GM19397 (cell line): ENCODE data around the gene EXOC3L2.
"Not testable (repeated sequence)": the region's sequence is repeated elsewhere in the genome, so short reads cannot be mapped to it uniquely, and the experiment has no call there.

ENCODE experiments used
- ATAC-seq: cut with Tn5 transposase; IDR thresholded peaks from one replicate; pipeline ENCODE4 v1.9.1; 2021; ENCODE audit warnings: mild to moderate bottlenecking, moderate library complexity; ENCODE audit not compliant: unreplicated experiment

Gene EXOC3L2

DNA sequence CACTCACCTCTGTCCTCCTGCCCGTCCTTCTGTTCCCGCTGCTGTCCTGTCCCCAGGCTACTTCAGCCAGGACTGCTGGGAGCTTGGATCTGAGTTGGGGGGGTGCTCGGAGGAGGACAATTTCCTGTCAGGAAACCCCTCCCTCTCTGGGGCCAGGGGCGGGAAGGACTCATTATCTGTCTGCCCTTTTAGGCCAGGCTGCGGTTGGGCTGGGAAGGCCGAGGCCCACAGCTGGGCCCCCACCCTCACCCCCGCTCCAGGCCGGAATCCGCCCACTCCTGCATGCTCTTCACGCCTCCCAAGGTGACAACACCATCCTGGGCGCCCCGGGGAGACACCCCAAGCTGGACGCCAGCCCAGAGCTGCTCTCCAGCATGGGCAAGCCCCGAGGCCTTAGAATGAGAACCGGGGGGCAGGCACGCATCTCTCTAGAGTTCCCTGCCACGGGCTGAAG, at the start of gene EXOC3L2:
Gene EXOC3L2, minus strand, starts transcription at position 74 of the 454 bp plus-strand sequence. CDS start 6,362 bp downstream, outside the sequence.
- ATAC-seq, result no peak

DNA sequence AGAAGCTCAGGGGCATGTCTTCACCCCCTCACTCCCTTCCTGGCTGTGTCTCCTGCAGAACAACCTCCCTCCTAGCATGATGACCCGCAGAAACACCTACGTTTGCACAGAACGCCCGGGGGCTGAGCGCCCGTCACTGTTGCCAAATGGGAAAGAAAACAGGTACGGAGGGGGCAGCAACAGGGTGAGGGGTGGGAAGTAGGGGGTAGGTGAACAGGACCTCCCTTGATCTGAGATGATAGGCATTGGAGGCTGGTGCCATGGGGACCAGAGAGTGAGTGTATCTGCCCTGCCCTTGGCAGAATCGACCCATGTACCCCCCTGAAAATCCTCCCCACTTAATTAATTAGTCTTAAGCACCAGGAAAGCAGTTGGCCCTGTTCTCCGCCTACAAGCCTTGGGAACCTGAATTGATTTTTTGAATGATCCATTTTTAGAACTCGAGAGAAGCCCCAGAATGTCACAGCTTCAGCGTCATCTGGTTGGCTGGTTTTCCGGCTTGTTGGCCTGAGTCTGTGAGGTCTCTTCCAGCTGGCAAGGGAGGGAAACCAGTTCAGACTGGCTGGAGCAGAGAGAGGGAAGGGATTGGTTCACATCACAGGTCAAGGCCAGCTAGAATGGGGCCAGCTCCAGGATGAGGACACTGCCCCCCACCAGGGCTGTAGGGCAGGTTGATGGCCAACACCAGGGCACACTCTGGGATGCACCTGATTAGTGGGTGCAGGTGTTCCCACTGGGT, 49.3 kb upstream of the EXOC3L2 start:
- no peak for ATAC-seq

DNA sequence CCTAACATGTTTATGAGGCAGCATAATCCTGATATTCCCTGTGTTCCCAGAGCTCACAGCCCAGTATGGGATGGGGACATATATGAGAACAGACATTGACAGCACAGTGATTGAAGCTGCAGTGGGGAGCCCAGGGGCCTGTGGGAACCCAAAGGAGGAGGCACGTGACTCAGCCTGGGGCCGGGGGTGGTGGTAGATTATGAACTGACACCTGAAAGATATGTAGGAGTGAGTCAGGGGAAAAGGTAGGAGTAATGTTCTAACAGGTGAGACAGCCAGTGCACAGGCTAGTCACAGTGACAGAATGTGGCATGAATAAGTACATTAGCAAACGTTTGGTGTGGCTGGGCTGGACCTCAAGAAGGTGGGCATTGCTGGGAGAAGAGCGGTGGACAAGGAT, 48.5 kb upstream of the EXOC3L2 start:
- no peak for ATAC-seq

DNA sequence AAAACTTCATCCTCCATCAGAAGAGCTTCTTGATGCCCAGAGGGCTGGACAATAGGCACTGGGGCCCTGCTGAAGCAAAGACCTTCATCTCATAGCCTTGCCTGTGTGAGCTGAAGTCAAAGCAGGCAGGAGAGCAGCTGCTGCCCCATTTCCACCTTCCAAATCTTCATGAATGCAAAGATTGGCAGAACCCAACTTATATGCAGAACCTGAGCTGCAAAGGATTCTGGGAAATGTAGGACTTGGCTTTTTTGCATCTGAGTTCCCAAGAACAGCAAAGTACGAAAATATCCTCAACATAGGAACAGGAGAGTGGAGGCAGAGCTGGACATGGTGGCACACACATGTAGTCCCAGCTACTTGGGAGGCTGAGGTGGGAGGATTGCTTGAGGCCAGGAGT, 46.6 kb upstream of the EXOC3L2 start:
- ATAC-seq, result no peak

DNA sequence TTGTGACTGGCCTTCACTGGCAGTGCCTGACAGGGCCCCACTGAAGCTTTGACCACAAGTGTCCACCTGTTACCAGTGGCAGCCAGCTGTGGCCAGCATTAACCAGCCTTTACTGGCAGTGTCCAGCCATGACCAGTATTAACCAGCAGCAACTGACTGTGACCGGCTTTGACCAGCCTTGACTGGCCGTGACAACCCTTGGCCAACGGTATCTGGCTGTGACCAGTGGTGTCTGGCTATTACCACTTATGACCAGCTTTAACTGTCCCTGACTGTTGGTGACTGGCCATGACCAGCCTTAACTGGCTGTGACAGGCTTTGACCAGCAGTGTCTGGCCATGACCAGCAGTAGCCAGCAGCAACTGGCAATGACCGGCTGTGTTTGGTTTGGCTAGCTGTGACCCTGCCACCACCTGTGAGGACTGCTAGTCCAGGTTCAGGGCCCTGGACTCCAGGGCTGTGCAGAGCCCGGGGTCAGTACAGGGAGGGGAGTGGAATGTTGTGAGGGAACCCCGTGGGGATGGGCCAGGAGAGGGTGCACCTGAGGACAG, 45.2 kb upstream of the EXOC3L2 start:
- ATAC-seq, result no peak

DNA sequence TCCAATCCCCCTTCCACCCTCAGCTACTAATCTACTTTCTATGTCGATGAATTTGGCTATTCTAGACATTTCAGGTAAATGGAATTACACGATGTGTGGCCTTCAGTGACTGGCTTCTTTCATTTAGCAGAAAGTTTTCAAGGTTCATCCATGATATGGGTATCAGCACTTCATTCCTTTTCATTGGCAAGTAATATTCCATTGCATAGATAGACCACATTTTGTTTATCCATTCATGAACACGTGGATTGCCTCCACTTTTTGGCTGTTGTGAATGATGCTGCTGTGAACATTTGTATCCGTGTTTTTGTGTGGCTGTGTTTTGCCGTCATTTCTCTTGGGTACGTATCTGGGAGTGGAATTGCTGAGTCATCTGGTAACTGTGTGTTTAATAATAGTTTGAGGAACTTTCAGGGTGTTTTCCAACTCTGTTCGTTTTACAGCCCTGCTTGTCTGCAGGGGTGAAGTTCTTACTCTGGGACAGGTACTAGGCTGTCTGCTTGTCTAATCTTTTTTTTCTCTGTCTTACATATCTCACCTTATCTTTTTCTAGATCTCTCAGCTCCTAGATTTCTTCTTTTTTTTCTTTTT, 38.3 kb upstream of the EXOC3L2 start:
- ATAC-seq, result no peak

DNA sequence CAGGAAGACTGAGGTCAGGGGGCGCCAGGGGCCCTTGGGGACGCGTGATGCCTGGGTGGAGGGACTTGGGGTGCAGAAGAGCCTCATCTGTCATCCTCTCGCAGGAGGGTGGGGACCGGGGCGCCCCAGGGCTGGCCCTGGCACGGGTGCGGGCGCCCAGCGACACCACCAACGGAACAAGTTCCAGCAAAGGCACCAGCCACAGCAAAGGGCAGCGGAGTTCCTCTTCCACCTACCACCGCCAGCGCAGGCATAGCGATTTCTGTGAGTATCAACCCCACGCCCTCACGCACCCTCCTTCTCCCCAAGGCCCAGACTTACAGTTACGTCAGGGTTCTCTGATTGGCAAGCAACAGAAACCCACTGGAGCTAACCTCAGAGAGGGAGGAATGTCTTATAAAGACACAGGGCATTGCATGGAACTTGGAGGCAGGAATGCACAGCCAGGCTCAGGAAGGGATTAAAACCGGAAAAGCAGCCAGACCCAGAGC, 35.3 kb upstream of the EXOC3L2 start:
- ATAC-seq, result no peak

DNA sequence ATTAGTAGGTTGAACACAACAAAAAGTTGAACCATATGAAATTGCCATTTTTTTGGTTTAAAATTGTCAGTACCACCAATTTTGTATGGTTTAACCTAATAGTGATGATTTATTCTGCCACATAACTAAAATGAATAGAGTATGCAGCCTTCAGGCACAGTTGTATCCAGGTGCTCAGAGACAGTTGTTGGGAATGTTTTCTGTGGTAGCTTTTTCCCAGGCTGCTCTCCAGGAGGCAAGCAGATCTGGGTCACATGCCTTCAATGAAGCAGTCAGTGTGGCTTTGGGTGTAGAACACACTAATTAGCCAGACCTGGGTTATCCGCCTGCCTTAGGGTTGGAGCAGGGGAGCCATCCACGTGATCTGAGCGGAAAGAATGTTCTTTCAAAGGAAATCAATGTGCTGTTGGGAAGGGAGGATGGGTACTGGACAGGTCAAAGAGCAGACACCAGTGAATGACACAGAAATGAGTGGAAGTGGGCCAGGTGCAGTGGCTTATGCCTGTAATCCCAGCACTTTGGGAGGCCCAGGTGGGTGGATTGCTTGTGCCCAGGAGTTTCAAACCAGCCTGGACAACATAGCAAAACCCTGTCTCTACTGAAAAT, 34.5 kb upstream of the EXOC3L2 start:
- ATAC-seq, result no peak

DNA sequence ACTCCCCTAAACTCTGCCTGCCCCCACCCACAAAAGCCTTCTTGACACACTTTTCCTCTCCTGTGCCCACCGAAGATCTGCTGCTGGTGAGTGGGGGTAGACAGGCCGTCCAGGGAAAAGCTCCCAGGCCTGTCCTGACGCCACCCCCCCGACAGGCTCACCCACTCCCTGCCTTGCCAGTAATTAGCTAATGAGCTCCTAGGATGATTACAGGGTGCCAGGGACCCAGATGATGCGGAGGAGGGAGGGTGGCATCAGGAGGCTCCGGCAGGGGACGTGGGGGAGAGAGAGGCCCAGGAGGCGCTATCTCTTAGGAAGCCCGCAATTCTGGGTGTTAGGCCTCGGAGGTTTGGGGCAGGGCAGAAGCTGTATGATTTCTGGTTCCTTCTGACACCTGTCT, 32.9 kb upstream of the EXOC3L2 start:
- no peak for ATAC-seq

DNA sequence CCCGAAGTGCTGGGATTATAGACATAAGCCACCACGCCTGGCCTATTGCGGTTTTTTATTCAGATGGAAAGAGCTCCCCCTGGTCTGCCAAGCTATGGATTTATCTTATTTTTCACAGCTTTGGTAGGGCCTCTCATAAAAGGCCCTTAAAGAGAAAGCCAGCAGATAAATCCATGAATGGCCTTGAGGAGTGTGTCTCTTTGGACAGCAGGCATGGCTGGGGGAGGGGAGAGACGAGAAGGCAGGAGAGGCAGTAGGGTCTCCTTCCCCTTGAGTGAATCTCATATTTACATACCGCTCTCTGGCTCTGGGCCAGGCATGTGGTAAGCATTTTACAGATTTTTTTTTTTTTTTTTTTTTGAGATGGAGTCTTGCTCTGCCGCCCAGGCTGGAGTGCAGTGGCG, 31.1 kb upstream of the EXOC3L2 start:
- no peak for ATAC-seq

DNA sequence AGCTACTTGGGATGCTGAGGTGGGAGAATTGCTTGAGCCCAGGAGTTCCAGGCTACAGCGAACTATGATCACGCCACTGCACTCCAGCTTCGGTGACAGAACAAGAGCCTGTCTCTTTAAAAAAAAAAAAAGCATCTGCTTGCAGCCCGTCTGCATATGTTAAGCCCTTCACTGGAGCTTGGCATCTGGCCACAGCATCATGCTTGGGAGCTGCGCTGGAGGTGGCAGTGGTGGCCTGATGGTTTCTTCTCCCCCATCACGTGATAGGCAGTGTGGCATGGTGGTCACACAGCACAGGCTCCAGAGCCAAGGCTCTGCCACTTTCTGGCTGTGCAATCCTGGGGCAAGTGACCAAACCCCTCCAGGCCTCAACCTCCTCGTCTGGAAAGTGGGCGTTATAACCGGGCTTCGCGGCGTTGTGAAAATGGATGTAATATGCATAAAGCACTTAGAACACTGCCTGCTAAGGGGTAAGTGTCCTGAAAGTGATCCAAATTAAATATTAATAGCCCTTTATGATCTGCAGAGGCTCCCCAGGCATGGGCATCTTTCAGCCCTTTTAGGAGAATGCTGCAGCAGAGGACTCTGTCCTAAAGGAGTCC, 30.3 kb upstream of the EXOC3L2 start:
- no peak for ATAC-seq

DNA sequence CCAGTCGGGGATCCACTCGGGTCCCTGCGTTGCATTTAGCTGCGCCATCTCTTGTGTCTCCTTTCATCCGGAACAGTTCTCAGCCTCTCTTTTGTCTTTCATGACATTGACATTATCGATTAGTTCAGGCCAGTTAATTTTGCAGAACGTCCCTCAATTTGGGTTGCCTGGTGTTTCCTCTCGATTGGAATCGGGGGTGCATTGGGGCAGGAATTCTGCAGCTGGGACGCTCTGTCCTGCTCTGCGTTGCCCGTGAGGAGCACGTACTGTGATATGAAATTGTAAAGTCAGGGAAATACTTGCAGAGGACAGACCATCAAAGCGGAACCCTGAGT, 28.3 kb upstream of the EXOC3L2 start:
- ATAC-seq, result no peak

DNA sequence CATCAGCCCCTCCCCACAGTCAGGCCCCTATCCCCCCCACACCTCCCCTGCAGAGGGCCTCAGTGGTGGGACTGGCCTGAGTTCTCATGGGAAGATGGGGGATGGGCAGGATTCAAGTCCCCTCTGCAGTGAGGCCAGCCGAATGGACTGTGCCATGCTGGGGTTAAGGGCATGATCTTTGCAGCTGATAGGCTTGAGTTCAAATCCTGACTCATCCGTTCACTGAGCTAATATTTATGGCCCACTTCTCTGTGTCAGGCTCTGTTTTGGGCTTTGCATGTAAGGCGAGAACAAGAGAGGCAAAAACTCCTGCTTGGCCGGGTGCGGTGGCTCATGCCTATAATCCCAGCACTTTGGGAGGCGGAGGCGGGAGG, 26.5 kb upstream of the EXOC3L2 start:
- ATAC-seq, result no peak

DNA sequence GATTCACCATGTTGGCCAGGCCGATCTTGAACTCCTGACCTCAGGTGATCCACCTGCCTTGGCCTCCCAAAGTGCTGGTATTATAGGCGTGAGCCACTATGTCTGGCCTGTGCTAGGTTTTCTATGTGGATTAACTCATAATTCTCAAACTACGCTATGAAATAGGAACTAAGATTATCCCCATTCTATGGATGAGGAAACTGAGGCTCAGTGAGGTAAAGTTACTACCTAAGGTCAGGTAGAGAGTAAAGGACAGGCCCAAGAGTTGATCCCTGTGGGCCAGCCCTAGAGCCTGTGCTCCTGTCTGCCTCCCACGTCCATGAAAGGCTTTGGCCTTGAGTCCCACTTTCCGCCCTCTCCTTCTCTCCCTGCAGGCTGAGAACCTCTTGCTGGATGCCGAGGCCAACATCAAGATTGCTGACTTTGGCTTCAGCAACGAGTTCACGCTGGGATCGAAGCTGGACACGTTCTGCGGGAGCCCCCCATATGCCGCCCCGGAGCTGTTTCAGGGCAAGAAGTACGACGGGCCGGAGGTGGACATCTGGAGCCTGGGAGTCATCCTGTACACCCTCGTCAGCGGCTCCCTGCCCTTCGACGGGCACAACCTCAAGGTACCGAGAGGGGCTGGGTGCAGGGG, 26.0 kb upstream of the EXOC3L2 start:
- no peak for ATAC-seq

DNA sequence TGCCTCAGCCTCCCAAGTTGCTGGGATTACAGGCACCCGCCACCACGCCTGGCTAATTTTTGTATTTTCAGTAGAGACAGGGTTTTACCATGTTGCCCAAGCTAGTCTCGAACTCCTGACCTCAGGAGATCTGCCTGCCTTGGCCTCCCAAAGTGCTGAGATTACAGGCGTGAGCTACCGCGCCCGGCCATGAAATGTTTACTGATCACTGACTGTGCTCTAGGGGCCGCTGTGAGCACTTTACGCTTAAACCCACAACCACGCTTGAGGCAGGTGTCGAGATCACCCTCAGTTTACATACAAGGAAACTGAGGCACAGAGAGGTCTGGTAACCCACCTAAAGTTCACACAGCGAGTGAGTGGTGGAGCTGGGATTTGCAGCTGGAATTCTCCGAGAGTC, 24.7 kb upstream of the EXOC3L2 start:
- not testable (repeated sequence) for ATAC-seq

DNA sequence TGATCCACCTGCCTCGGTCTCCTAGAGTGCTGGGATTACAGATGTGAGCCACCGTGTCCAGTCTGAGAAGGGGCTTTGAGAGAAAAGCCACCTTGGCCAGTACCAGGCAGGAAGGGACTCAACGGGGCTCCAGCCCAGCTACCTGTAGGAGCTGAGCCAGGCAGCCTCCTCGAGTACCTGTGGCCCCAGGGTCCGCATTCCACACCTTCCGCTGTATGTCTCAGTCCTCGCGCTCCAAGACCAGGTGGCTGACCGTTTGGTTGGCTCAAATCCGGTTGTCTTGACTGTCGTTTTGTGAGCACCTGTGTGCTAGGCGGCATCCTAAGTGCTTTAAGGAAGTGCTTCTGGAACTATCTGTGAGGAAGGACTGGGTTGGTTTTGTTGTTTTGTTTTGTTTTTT, 22.1 kb upstream of the EXOC3L2 start:
- ATAC-seq, result no peak

DNA sequence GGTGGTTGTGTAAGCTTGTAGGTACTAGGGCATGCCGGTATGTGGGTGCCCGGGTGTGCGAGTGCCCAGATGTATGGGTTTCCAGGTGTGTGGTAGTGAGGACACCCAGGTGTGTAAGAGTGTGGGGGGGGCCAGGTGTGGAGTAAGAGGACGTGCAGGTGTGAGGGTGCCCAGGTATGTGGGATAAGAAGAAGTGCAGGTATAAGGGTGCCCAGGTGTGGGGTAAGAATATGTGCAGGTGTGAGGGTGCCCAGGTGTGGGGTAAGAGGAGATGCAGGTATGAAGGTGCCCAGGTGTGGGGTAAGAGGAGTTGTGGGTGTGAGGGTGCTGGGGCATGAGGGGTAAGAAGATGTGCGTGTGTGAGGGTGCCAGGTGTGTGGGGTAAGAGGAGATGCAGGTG, 20.2 kb upstream of the EXOC3L2 start:
- no peak for ATAC-seq

DNA sequence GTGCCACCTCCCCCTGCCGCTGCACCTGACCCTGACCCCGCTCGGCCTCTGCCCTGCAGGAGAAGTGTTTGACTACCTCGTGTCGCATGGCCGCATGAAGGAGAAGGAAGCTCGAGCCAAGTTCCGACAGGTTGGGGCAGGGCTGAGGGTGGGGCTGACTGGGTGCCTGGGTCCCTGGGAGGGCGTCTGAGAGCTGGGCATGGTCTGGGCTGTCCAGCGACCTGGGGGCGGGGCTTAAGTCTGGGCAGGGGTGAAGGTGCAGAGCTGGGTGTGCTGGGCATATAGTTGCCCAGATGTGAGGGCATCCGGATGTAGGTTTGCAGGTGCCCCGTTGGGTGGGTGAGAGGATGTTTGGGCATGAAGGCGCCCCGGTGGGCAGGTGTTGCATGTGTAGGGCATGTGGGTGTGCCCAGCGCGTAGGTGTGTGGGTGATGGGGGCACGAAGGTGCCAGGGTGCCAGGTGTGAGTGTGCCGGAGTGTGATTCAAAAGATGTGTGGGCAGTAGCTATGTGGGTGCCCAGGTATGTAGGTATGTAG, 19.6 kb upstream of the EXOC3L2 start:
- ATAC-seq, result no peak

DNA sequence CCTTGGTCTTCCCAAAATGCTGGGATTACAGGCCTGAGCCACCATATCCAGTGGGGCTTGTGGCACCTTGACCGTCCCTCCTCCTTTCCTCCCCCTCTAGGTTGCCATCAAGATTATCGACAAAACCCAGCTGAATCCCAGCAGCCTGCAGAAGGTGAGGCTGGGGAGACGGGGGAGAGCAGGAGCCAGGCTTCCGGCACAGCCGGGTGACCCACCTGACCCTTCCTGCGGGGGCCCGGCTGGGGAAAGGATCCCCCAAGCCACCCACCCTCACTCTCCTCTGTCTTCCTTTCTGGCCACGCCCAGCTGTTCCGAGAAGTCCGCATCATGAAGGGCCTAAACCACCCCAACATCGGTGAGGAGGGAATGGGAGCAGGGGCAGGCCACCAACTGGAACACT, 17.8 kb upstream of the EXOC3L2 start:
- ATAC-seq, result no peak

DNA sequence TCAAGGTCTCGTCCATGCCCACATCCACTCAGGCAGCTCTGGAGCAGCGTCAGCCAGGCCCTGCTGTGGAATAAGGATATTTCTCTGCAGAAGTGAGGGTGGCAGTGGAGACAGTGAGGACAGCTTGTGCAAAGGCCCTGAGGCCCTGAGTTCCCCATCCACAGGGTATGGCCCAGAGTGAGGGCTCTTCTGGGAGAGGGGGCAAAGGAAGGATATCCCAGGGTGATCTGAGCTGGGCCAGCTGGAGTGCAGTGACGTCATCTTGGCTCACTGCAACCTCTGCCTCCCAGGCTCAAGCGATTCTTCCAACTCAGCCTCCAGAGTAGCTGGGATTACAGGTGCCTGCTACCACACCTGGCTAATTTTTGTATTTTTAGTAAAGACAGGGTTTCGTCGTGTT, 17.4 kb upstream of the EXOC3L2 start:
- ATAC-seq, result no peak

DNA sequence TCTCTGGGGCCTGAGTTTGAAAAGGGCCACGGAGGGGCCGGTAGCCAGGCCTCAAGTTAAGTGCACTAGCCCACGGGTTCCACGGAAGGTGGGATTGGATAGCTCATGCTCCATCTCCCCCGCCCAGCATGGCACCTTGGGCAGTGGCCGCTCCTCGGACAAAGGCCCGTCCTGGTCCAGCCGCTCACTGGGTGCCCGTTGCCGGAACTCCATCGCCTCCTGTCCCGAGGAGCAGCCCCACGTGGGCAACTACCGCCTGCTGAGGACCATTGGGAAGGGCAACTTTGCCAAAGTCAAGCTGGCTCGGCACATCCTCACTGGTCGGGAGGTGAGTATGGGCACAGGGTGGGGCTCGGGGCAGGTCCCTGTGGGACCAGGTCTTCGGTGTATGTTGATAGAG, 13.7 kb upstream of the EXOC3L2 start:
- no peak for ATAC-seq
